ENCODE measurements around the gene LRP1B.

Gene LRP1B

DNA sequence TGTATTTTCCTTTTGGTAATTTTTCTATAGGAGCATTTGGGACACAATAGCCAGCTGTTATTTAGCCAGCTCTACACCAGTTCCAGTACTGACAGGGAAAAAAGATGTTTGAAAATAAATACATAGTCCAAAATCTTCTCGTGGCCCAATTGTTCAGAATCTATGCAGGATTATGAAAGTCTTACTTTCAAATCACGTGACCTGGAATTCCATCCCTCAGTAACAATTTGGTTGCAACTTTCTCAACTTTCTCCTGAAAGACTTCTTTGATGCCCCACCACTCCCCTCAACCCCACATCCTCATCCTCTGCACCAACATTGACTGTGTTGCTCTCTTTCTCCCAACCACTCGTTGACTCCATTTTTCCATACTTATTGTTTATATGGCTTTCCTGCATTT, 539.0 kb downstream of the LRP1B start:
- DNase-seq (ENCODE audit: low read depth in 2 of 2) = no peak

DNA sequence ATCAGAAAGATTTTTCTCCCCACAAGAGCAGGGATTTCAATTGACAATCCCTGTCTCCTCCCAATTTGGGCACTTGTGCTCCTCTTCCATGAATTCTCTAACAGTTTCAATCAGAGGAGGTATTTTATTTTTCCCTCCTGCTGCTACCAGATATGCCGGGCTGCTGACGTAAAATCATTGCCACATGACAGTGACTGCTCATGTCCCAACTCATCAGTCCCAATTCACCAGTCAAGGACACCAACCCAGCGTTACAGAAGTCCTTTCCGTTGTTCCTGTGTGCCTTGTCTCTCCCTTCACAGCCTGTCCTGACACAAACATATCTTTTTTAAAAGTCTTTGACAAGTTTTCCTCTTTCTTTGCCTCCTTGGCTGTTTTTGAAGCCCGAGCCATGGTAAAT, 540.2 kb downstream of the LRP1B start:
- no peak for DNase-seq (ENCODE audit: low read depth in 2 of 2)

DNA sequence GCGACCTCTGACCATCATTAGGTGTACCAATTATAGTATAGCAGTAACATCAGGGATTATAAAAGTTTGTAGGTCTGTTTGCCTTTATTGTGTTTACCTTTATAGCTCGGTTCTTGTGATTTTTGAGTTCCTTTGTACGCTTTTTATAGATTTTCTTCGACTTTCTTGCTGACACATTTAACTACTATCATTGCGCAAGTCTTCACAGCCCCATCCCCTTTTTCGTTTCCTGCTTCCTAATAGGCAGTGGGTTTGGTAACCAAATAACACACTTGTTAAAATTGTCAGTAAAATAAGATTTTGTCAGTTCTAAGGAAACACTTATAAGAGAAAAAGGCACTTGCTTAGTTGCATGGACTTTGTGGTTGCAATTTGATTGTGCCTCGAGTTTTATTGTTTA, 541.5 kb downstream of the LRP1B start:
- no peak for DNase-seq (ENCODE audit: low read depth in 2 of 2)

DNA sequence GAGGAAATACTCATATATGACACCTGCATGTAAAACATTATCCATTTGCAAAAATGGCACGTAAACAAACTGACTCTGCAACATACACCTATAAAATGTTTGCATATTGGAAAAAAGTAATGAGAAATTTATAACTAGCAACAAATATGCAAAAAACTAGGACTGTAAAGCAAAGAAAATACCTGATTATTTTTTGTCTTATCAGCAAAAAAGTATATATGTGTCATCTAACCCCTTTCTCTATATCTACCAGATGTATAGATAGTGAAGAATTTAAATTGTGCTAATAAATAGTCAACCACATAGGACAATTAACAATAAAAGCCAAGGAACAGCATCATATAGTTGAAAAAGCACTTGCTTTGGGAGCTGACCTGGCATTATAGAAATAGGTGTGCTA, 543.8 kb downstream of the LRP1B start:
- no peak for DNase-seq (ENCODE audit: low read depth in 2 of 2)

DNA sequence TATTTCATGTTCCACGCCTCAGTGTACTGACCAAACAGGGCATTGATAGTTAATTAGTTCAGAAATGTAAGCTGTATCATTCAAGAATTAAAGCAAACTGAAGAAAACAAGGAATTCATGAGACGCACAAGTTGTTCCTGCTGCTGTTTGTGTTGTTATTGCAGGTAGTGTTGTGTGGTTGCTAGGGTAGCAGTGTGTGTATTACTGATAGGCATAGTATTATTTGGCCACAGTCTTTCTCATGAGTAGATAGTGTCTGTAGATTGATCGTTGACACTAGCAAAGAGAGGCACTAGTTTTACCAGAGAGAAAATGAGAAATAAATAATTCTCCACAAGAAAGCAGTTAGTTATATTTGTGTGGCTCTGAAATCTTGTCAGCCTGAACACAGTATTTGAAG, 548.6 kb downstream of the LRP1B start:
- DNase-seq (ENCODE audit: low read depth in 2 of 2) = no peak

DNA sequence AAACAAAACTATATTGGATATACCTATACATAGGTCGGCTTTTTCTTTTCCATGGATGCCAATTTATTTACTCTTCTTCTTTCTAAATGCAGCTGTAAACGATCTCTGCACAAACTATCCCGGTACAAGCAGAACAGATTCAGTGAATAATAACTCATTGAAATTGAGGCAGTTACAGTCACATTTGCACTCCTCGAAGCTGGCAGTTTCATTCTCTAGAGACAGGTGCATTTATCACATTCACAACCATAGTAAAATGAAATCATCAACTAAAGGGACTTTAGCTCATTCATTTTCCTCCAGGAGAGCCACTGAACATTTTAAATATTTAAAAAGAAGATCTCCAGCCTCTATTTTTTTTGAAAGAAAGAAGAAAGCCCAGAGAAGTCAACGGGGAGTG, 551.7 kb downstream of the LRP1B start:
- no peak for DNase-seq (ENCODE audit: low read depth in 2 of 2)

DNA sequence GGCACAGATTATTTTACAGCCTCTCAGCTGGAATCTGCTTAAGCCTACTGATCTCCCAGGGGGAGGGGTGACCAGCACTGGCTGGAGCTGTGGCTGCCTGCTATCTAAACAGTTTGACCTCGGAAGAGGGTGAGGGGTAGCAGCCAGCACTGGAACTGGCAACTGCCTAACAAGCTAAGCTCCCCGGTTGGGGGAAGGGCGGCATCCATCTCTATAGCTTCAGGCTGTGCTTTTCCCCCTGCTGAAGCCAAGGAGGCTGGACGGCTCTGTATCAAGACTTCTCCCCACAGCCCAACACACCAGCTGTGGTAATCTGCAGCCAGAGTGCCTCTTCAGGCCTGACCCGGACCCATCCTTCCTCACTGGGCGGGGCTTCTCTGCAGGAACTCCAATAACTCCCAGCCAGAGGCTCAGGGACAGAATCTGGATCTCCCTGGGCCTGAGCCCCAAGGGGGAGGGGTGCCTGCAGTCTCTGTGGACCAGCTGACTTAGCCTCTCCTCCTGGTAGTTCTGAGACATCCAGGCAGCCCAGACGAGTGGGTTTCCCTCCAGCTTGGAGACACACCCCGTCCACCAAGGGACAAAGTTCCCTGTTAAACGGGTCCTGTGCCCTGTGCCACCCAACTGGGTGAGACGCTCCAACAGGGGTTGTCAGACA, 560.2 kb downstream of the LRP1B start:
- no peak for DNase-seq (ENCODE audit: low read depth in 2 of 2)

DNA sequence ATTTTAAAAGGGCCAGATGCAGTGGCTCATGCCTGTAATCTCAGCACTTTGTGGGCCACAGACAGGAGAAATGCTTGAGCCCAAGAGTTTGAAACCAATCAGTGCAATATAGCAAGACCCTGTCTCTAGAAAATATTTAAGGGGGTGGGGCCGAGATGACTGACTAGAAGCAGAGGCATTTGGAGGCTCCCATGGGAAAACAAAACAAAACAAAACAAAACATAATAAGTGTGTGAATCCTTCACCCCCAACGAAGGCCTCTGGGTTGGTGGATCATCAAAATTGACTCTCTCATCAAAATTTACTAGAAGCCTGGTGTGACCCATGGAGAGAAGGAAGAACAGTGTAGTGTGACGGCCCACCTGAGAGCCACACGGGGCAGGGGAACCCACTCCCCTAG, 560.9 kb downstream of the LRP1B start:
- DNase-seq (ENCODE audit: low read depth in 2 of 2) = no peak

DNA sequence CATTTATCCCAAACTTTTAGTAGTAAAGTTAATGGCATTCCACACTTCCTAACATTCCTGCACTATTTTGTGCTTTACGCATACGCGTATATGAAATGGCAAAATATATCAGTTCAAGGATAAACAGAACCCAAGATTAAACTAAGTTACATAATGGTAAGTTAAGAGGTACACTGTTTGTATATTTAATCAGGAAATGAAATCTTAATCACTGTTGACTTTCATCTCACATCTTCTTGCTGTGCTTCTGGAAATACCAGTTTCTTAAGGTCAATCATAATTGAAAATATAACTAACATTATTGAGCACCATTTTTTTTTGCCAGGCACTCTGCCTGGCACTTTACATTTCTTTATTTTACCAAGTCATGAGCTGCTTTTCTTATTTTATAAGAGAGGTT, 565.2 kb downstream of the LRP1B start:
- no peak for DNase-seq (ENCODE audit: low read depth in 2 of 2)

DNA sequence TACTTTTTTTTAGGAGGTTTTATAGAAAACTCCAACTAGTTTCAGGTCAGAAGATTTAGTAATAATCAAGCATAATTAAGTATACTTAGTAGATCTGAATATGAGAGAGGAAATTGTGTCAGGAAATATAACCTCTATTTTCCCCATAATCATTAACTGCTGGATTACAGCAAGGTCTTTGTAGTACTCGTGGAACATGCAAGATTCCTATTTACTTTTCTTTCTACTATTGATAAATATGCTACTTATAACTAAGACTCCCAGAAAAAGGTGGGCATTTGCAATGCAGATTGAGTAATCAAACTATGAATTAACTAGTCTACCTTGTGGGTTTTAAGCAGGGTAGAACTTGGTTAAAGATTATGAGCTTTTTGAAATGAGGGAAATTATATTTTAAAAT, 570.1 kb downstream of the LRP1B start:
- no peak for DNase-seq (ENCODE audit: low read depth in 2 of 2)

DNA sequence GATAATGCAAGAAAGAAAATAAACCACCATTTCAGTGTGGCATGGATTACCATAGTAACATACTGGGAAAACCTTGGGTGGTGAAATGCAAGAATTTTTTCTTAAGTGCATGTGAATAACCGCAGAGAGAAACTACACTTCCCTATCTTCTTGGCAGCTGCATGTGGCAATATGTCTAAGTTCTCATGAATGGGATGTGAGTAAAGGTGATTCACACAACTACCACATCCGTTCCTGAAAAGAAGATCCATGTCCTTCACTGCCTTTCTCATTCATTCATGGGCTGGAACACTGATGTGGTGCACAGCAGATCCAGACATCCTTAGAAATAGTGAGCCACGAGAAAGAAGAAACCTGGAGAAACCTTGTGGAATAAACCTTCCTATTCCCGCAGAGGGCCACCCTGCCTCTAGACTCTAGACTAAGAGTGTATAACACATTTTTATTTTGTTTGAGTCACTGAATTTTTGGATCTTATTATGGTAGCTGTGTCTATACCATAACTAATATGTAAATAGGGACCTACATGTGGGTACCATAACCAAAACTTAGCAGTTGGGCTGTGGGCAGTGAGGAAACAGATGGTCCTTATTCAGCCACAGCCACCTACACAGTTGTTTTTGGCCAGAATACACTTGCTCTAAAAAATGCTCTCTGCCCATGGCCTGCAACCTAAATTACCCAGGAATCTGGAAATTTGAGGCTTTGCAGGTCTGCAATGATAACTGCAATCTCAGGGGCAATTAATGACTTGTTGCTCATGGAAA, 573.3 kb downstream of the LRP1B start:
- peak; percentile 40 to 42 for DNase-seq (ENCODE audit: low read depth in 2 of 2)

DNA sequence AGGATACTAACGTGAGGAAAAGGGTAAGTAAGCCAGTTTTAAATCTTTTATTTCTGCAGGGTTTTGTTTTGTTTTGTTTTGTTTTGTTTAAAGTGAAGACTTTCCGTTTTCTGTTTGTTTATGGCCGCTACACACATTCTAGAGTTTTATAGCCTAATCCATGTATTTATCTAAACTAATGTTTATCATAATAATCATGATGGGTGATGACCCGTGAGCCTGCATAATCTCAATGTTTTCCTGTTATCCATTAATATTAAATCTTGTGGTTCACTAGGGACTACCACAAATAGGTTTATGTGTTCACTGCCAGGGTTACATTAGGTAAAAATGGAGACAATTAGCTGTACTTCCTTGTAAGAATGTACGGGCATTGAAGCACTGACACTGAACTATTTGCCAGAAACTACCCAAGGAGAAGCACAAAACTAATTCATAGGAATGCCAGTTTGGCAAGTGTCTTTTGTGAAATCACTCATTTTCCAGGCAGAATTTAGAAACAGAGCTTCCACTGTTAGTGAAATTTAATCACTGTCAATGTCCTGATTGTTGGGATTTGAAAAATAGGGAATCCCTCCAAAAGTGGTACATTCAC, 574.8 kb downstream of the LRP1B start:
- DNase-seq (ENCODE audit: low read depth in 2 of 2) = no peak

DNA sequence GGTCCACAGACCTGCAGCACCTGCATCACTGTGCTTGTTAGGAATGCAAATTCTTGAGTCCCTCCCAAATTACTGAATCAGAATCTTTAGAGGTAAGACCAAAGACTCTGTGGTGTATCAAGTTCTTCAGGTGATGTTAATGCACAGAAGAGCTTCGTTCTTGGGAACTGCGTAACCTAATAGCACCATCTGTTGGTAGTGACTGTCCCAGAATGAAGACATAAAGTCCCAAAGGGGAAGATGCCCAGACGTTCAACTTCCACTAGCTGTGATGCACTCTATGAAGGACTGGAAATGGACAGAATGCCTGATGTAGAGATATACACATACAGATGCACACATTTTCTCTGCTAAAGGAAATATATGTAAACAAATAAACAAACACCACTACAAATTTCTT, 576.0 kb downstream of the LRP1B start:
- peak; percentile 2 to 7 for DNase-seq (ENCODE audit: low read depth in 2 of 2)

DNA sequence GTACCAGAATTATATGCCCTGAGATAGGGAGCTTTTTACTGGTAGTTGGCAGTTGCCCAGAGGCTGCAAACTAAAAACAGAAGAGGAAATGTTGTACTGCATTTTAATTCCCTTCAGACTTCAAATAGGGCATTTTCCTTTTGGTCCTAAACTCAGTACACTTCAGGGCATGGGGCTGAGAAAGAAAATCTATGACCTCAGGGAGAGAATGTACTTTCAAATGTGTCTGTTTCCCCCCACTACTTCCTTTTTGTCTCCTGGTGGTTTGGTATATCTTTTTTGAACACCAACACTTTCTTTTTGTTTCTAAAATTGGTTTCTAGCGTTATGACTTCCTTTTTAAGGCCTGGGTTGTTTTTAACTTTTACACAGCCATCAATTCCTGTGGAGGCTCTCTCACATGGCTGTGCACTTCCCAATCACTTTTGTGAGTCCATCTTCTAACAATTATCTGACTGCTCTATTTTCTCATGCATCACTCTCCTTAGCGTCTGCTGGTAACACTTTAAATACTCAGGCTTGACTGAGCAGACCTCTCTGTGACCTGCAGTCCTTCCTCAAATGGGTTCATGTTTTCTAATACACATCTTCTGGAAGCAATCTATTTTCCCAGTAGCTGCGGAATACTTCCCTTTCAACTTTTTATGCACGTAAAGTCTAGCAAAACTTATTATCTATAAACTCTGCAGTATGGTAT, 596.0 kb downstream of the LRP1B start:
- DNase-seq (ENCODE audit: low read depth in 2 of 2) = no peak

DNA sequence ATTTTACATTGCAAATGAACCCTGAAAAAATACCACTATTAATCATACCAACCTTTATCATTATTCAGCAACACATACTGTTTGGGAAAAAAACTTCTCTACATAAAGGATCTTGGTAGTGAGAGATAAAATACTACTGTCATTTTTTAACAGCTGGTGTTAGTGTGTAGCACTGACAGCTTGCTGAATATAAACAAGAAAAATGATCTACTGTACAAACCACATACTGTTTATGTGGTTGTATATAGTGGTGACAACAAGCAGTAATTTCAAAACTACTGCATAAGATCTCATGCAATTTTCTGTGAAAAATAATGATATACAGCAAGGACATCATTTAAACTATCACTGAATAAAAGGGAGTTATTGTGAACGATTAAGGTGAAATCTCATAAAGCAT, 601.2 kb downstream of the LRP1B start:
- DNase-seq (ENCODE audit: low read depth in 2 of 2) = no peak

DNA sequence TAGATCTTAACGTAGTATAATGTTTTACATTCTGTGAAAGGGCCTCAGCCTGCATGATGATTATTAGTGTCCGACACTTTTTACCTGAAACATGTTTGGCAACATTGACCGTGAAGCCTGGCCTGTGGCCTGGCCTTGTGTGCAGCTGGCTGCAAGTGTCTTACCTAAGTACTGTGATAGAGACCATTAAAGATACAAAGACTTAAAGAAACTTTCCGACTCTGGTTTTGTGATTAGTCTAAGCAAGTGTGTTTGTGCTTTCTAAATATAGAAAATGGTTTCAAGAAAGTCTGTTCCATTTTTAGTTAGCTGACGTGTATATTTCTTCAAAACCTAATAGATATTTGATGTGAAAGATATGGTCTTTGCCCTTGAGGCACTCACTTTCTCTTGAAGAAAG, 601.8 kb downstream of the LRP1B start:
- no peak for DNase-seq (ENCODE audit: low read depth in 2 of 2)

DNA sequence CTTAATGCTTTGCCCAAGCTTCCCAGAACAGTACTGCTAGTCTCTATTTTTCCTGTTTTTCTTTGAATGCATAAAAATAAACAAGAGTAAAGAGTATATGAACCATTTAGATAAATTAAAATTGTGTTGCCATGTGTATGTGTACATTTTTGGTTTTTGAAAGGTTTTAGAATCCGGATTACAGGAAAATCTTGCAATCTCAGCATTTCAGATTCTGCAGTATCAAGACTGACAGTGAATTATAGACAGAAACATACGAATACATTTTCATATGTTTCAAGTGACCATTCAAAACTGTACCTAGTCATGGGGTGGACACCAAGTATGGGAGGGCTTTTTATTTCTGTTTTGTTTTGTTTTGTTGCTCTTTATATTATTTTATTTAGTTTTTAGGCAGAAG, 604.1 kb downstream of the LRP1B start:
- no peak for DNase-seq (ENCODE audit: low read depth in 2 of 2)

DNA sequence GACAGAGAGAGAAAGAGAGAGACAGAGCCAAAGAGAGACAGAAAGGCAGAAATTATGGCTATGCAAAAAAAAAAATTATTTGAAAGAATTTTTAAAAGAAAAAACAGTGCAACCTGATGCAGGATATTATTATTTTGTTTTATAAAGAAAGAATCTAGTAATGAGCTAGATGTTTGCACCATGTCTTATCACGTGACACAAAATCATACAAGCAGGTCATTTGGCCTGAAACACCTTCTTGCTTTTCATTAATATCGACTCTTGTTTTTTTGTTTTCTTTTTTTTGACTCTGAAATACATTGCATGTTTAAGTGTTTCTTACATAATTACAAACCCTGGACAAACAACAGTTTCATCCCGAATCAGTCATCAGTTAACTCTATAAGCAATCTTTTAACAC, 606.0 kb downstream of the LRP1B start:
- DNase-seq (ENCODE audit: low read depth in 2 of 2) = no peak

DNA sequence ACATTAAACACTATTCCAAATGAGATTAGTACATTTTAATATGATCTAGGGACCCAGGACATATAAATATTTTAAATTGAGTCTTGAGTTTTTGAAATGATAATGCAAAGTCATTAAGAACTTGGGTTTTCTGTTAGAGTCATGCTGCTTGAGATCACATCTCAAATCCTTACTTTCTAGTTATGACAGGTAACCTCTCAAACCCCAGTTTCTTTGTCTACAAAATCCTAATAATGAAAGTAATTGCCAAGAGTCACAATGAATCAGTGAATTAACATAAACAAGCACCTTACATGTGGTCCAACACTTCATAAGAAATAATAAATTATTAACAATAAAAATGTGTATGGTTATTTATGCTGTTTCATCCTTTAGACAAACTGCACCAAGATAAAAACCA, 607.6 kb downstream of the LRP1B start:
- DNase-seq (ENCODE audit: low read depth in 2 of 2) = no peak

DNA sequence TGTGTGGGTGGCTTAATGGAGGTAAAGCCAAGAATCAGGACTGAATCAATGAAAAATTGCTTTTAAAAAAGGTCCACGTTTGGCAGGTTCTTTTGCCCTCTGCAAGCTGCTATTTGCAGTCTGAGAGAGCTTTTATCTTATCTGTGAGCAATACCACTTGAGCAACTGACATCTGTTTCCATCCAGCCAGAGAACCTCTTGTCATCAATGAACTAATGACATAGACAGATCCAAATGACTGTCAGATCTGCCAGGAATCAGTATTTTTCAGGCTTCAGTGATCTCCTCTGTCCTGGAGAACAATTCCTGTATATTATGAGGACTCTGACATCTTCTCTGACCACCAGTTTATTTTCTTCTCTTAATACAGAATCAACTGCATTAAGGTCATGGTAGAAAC, 608.1 kb downstream of the LRP1B start:
- DNase-seq (ENCODE audit: low read depth in 2 of 2) = no peak

DNA sequence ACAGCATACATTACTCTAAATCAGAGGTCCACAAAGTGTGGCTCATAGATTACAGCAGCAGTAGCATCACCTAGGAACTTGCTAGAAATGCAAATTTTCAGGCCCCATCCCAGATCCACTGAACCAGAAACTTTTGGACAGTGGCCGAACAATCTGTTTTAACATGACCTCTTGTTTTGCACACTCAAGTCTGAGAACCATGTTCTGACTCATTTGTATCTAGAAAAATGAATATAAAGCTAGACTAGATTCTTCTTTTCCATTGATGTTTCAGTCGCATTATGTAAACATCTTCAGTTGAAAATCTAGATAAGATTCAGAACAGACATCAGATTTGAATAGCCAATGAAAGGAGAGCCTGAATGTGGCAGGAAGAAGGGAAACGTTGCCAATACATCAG, 608.8 kb downstream of the LRP1B start:
- DNase-seq (ENCODE audit: low read depth in 2 of 2) = no peak

DNA sequence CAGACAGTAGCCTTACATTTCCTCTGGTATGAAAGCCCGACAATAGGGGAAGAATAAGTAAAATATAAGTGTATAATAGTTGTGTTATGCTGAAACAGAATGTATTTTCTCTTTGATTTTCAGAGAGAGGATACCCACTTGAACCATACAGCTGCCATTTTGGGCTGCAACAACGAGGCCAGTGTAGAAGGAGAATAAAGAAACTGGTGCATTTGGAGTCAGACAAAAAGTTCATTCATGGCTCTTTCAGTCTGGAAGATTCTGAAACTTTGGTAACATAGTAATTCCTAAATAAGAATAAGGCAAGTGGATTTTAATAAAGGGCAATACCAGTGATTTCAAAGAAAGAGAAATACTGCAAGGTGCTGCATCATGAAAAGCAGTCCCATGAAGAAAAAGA, 610.9 kb downstream of the LRP1B start:
- no peak for DNase-seq (ENCODE audit: low read depth in 2 of 2)
